ENCODE results near the gene CARD11.

DNA sequence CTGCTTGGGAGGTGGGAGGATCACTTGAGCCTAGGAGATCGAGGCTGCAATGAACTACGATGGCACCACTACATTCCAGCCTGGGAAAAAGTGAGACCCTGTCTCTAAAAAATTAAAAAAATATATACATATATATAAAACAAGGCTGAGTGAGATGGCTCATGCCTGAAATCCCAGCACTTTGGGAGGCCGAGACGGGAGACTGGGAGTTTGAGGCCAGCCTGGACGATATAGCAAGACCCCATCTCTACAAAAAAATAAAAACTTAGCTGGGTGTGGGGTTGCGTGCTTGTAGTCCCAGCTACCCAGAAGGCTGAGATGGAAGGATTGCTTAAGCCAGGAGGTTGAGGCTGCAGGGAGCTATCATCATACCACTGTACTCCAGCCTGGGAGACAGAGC is 87.6 kb downstream of the CARD11 start:
- TF ChIP-seq CTCF (IDR thresholded peaks at IDR 0.05) (no peak), POLR2A (IDR thresholded peaks at IDR 0.05) (no peak)

All from testis (tissue), 2 donors.